ENCODE results near the gene RAD23A. TPM values are rescaled to one million over a fixed set of nuclear protein-coding genes. Genes with fewer than 3 reads are reported as not detected.

RAD23A gene
- total and polyA plus RNA-seq, 9 of the 15 experiments (the other 6 are each of a cell fraction or from before 2014, with no cell fraction given) = 9.5 to 181 (median 101) TPM

DNA sequence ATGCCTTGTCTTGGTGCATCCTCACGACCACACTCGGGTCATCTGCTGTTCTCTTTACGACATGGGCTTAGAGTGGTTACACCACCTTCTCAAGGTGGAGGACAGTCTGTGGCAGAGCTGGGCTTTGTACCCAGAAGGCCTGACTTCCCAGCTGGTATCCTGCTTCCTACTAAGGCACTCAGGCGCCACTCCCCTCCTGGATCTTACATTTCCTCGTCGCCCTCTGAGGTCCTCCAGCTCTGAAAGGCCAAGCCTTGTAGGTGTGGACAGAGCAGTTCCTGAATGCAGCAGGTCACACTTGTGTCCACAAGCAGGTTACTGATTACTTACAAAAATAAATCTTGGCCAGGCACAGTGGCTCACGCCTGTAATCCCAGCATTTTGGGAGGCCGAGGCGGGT, 38.5 kb upstream of the RAD23A start:
- ChIA-PET POLR2A (interaction anchor here (1.1 to 3.4 kb wide), 5 partner anchors 8 to 21 kb away, joined by 3 to 11 read pairs (median 6); partner anchors contain the start of genes GCDH, KLF1 and SYCE2), CTCF (ENCODE audit: low intra/inter-chr PET ratio) (no interaction called here)
- peak in 1 of 4 experiments; percentile 9 for DNase-seq (ENCODE audit: extremely low read depth in 1 of 4, low spot score in 3 of 4)
- intact Hi-C loops (cut with micrococcal nuclease) (no loop called here), in situ Hi-C loops (cut with MboI) (no loop called here)
- Histone ChIP-seq H3K27me3 (ENCODE audit: control insufficient read depth in 2 of 2, insufficient read depth in 2 of 2, low read length in 2 of 2) (no peaks in the 10 kb centered on the region), H3K9ac (ENCODE audit: insufficient read depth in 1 of 2, low read depth in 2 of 2, low read length in 2 of 2) (peak overlapping the region in 1 of 2 experiments; percentile 43; a peak in 1 of 4 replicates), H3K4me1 (replicated peaks in 1 of 2; ENCODE audit: control insufficient read depth in 2 of 2, insufficient read depth in 2 of 2, low read length in 2 of 2) (peaks cover 8 to 9% of the 10 kb centered on the region in 2 experiments; a peak in 4 of 5 replicates), H3K36me3 (ENCODE audit: control insufficient read depth, insufficient read depth, low read length) (peaks cover 6% of the 10 kb centered on the region; the same call in 1 of the 3 replicates), H3K4me3 (no peak overlapping the region), H3K27ac (ENCODE audit: extremely low read depth, low read depth, low read length) (no peak overlapping the region), H2AFZ (ENCODE audit: low read depth, low read length) (no peak overlapping the region), H4K20me1 (replicated peaks; ENCODE audit: control insufficient read depth, insufficient read depth, low read length) (no peaks in the 10 kb centered on the region), H3K4me2 (ENCODE audit: insufficient read depth, low read length) (no peak overlapping the region), H3K9me1 (ENCODE audit: control insufficient read depth, insufficient read depth, low read length) (no peaks in the 10 kb centered on the region), H3K9me3 (replicated peaks; ENCODE audit: control insufficient read depth, insufficient read depth, low read depth, low read length) (no peaks in the 10 kb centered on the region), H3K79me2 (ENCODE audit: control insufficient read depth, insufficient read depth, low read length) (no peaks in the 10 kb centered on the region)
- no TSS peak for BruUV-seq (replicated peaks)
- 92% methylated on average over 9 of the region's 9 CpGs for WGBS (ENCODE audit: insufficient coverage, low coverage, missing lambda C conversion rate)
- no peak for ATAC-seq
- TF ChIP-seq ZNF583 (CRISPR knock-in tag; IDR thresholded peaks at IDR 0.05) (no peak), ZNF239 (CRISPR knock-in tag; IDR thresholded peaks at IDR 0.05) (no peak), WHSC1 (IDR thresholded peaks at IDR 0.05; ENCODE audit: low read length) (no peak), ZNF766 (CRISPR knock-in tag; conservative IDR thresholded peaks at IDR 0.05) (no peak), ZC3H4 (CRISPR knock-in tag; IDR thresholded peaks at IDR 0.05; ENCODE audit: borderline replicate concordance) (no peak), NONO (IDR thresholded peaks at IDR 0.05; ENCODE audit: low read depth in 2 of 2, low read length in 1 of 2) (no peak), RFX5 (IDR thresholded peaks at IDR 0.05; ENCODE audit: low read depth, low read length) (no peak), FOXA3 (CRISPR knock-in tag; conservative IDR thresholded peaks at IDR 0.05 in 1 of 2, IDR thresholded peaks at IDR 0.05 in 1 of 2) (no peak), NFATC3 (IDR thresholded peaks at IDR 0.05) (no peak)
- TF ChIP-seq, protein P1, sequence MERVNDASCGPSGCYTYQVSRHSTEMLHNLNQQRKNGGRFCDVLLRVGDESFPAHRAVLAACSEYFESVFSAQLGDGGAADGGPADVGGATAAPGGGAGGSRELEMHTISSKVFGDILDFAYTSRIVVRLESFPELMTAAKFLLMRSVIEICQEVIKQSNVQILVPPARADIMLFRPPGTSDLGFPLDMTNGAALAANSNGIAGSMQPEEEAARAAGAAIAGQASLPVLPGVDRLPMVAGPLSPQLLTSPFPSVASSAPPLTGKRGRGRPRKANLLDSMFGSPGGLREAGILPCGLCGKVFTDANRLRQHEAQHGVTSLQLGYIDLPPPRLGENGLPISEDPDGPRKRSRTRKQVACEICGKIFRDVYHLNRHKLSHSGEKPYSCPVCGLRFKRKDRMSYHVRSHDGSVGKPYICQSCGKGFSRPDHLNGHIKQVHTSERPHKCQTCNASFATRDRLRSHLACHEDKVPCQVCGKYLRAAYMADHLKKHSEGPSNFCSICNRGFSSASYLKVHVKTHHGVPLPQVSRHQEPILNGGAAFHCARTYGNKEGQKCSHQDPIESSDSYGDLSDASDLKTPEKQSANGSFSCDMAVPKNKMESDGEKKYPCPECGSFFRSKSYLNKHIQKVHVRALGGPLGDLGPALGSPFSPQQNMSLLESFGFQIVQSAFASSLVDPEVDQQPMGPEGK (CRISPR knock-in tag; IDR thresholded peaks at IDR 0.05; ENCODE audit: borderline replicate concordance) = no peak
- TF ChIP-seq, protein P2, sequence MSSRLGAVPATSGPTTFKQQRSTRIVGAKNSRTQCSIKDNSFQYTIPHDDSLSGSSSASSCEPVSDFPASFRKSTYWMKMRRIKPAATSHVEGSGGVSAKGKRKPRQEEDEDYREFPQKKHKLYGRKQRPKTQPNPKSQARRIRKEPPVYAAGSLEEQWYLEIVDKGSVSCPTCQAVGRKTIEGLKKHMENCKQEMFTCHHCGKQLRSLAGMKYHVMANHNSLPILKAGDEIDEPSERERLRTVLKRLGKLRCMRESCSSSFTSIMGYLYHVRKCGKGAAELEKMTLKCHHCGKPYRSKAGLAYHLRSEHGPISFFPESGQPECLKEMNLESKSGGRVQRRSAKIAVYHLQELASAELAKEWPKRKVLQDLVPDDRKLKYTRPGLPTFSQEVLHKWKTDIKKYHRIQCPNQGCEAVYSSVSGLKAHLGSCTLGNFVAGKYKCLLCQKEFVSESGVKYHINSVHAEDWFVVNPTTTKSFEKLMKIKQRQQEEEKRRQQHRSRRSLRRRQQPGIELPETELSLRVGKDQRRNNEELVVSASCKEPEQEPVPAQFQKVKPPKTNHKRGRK (tag; IDR thresholded peaks at IDR 0.05) = no peak
- TF ChIP-seq, protein P3, sequence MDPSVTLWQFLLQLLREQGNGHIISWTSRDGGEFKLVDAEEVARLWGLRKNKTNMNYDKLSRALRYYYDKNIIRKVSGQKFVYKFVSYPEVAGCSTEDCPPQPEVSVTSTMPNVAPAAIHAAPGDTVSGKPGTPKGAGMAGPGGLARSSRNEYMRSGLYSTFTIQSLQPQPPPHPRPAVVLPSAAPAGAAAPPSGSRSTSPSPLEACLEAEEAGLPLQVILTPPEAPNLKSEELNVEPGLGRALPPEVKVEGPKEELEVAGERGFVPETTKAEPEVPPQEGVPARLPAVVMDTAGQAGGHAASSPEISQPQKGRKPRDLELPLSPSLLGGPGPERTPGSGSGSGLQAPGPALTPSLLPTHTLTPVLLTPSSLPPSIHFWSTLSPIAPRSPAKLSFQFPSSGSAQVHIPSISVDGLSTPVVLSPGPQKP (CRISPR knock-in tag; IDR thresholded peaks at IDR 0.05) = no peak
- TF ChIP-seq, protein P4, sequence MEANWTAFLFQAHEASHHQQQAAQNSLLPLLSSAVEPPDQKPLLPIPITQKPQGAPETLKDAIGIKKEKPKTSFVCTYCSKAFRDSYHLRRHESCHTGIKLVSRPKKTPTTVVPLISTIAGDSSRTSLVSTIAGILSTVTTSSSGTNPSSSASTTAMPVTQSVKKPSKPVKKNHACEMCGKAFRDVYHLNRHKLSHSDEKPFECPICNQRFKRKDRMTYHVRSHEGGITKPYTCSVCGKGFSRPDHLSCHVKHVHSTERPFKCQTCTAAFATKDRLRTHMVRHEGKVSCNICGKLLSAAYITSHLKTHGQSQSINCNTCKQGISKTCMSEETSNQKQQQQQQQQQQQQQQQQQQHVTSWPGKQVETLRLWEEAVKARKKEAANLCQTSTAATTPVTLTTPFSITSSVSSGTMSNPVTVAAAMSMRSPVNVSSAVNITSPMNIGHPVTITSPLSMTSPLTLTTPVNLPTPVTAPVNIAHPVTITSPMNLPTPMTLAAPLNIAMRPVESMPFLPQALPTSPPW (CRISPR knock-in tag; IDR thresholded peaks at IDR 0.05) = no peak
- peak; percentile 37 for FAIRE-seq

Measured in K562 (cell line).